SK-N-SH treated with all-trans-retinoic acid at 6 μM for 48 hours (cell line): ENCODE results near the gene TCFL5.

Experiments
- ARNTL ChIP-seq: fragments of 450-650 bp; formaldehyde crosslinking; IDR thresholded peaks from 2 replicates; pipeline ENCODE4 v1.5.0; 2020; ENCODE audit warnings: low read depth, mild to moderate bottlenecking, moderate library complexity, borderline replicate concordance
- ESRRG ChIP-seq: fragments of 250-450 bp; sonication (Bioruptor Pico); IDR thresholded peaks from 2 replicates; pipeline ENCODE4 v1.6.1; 2021; ENCODE audit warnings: mild to moderate bottlenecking
- TF ChIP-seq, protein P1 (sequence below): fragments of 250-450 bp; sonication (Bioruptor Pico); IDR thresholded peaks from 2 replicates; pipeline ENCODE4 v1.8.0; 2021; ENCODE audit warnings: low read depth, mild to moderate bottlenecking, moderate library complexity, borderline replicate concordance

DNA sequence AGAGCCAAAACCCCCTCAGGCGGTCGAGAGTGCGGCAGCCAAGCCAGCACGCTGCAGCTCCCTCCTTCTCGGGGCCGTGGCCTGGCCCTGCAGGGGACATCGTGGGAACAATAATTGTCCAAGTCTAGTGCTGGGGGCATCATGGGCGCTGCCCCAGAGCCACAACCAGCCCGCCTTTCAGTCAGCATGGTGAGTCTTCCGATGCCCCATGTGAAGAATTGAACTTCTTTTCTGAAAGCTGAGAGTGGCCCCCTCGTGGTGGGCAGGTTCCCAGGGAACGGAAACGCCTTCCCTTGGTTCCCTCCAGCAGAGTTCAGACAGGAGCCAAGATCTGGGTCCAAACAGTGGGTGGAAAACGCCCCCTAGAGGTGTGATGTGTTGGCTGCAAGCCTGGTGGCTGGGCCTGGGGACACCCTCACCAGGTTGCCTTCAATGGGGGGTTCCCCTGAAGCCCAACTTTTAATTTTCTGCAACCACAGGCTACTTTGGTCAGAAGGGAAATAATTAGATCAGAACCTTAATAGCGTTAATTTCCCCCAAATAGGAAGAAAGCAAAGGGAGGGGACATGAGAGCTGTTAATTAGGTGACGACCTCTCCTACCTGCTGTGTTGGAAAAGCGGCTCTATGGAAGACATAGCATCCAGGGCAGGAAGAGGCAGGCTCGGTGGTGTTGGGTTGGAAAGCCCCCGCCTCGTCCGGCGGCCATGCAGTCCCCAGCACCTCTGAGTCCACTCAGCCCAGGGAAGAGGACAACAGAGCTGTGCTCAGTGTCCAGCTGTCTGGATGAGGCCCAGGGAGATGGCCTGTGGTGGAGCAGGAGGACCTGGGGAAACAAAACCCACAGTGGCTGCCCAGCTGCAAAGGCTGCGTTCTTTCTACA is 70.1 kb downstream of the TCFL5 start:
- TF ChIP-seq ARNTL (CRISPR knock-in tag) (no peak), ESRRG (CRISPR knock-in tag) (no peak)
- TF ChIP-seq, protein P1, sequence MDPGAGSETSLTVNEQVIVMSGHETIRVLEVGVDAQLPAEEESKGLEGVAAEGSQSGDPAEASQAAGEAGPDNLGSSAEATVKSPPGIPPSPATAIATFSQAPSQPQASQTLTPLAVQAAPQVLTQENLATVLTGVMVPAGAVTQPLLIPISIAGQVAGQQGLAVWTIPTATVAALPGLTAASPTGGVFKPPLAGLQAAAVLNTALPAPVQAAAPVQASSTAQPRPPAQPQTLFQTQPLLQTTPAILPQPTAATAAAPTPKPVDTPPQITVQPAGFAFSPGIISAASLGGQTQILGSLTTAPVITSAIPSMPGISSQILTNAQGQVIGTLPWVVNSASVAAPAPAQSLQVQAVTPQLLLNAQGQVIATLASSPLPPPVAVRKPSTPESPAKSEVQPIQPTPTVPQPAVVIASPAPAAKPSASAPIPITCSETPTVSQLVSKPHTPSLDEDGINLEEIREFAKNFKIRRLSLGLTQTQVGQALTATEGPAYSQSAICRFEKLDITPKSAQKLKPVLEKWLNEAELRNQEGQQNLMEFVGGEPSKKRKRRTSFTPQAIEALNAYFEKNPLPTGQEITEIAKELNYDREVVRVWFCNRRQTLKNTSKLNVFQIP, result no peak
